Coronary artery (tissue), 2 donors: ENCODE measurements around the gene LIX1.

ENCODE experiments used
- DNase-seq: peaks from one replicate; pipeline ENCODE4 v3.0.0-alpha.2; 2017; ENCODE audit warnings: low spot score
- H3K27ac ChIP-seq, 2 donors: fragments of 200-600 bp; sonication (generic); one replicate each; pipeline ENCODE4 v1.5.1; 2016 to 2019
- H3K4me3 ChIP-seq: fragments of 200-600 bp; sonication (generic); 2 replicates; pipeline ENCODE4 v1.5.1; 2016; ENCODE audit warnings: mild to moderate bottlenecking, moderate library complexity
- CTCF ChIP-seq: fragments of 200-600 bp; sonication (generic); IDR thresholded peaks from one replicate; pipeline ENCODE4 v1.5.1; 2019; ENCODE audit warnings: antibody characterized with exemption

Gene LIX1

GRCh38 chr5:97172227-97172626 lies 29.8 kb upstream of the LIX1 start:
- no peak overlapping the region for H3K27ac ChIP-seq
- no peak overlapping the region for H3K4me3 ChIP-seq
- no peak for TF ChIP-seq CTCF
- no peak for DNase-seq

- TF ChIP-seq CTCF = no peak
- no peak for DNase-seq
- no peak overlapping the region for H3K4me3 ChIP-seq
- H3K27ac ChIP-seq = no peak overlapping the region
Measured at GRCh38 chr5:97171703-97172102, 29.3 kb upstream of the LIX1 start.

GRCh38 chr5:97167435-97167834 lies 25.0 kb upstream of the LIX1 start:
- no peak for DNase-seq
- Histone ChIP-seq H3K27ac (no peak overlapping the region), H3K4me3 (no peak overlapping the region)
- no peak for TF ChIP-seq CTCF

GRCh38 chr5:97165726-97166125 lies 23.3 kb upstream of the LIX1 start:
- no peak overlapping the region for H3K4me3 ChIP-seq
- no peak for TF ChIP-seq CTCF
- DNase-seq = no peak
- no peak overlapping the region for H3K27ac ChIP-seq

GRCh38 chr5:97164846-97165245 lies 22.4 kb upstream of the LIX1 start:
- no peak overlapping the region for H3K27ac ChIP-seq
- no peak for DNase-seq
- no peak overlapping the region for H3K4me3 ChIP-seq
- TF ChIP-seq CTCF = no peak

GRCh38 chr5:97163790-97164285 lies 21.4 kb upstream of the LIX1 start:
- no peak overlapping the region for H3K4me3 ChIP-seq
- DNase-seq = no peak
- no peak overlapping the region for H3K27ac ChIP-seq
- TF ChIP-seq CTCF = no peak

- DNase-seq = no peak
- H3K4me3 ChIP-seq = no peak overlapping the region
- peak; percentile 38 for TF ChIP-seq CTCF
- no peak overlapping the region for H3K27ac ChIP-seq
Measured at GRCh38 chr5:97163360-97163764, 21.0 kb upstream of the LIX1 start.
